K562 (cell line): Measurements from ENCODE around the gene SH2D7. TPM values are rescaled to one million over a fixed set of nuclear protein-coding genes. Genes with fewer than 3 reads are reported as not detected.

Experiments
- ATAC-seq: fragments of 200-7000 bp; cut with Tn5 transposase; 3 replicates; pipeline ENCODE4 v1.9.1; 2020; ENCODE audit warnings: moderate library complexity
- Bru-seq: library from RNA; stranded (reverse); fragments of 400-500 nt; gene quantifications from one replicate; lab custom pipeline; 2021; lab: Mats Ljungman, UMichigan
- BruChase-seq, 2 experiments: library from RNA; stranded (reverse); fragments of 400-500 nt; gene quantifications; one replicate each; lab custom pipeline; 2021; lab: Mats Ljungman, UMichigan
- BruUV-seq: library from RNA; stranded (reverse); fragments of 400-500 nt; replicated peaks from 2 replicates; lab custom pipeline; 2021; lab: Mats Ljungman, UMichigan
- CTCF ChIA-PET: fragments of 300-600 bp; formaldehyde crosslinking; extraction: SDS; loops from one replicate; lab custom pipeline; 2021; ENCODE audit warnings: low intra/inter-chr PET ratio; lab: Yijun Ruan, JAX
- POLR2A ChIA-PET: fragments of 300-600, 350-650 bp; sonication (Branson Sonifier 250); formaldehyde crosslinking; extraction: SDS; loops from one replicate; lab custom pipeline; 2021; ENCODE audit warnings: antibody characterized with exemption, inconsistent platforms; lab: Yijun Ruan, JAX
- DNase-seq, 4 experiments: peaks; one replicate each; pipeline versions ENCODE4 v3.0.0 to v3.0.0-alpha.2; 2011 to 2018; ENCODE audit warnings: low spot score in 3 of 4, mixed read lengths in 3 of 4; ENCODE audit errors: extremely low read depth in 1 of 4
- FAIRE-seq: peaks from 2 replicates; lab custom pipeline; 2011; peaks lifted over from hg19 to GRCh38; lab: Jason Lieb, UNC
- H2AFZ ChIP-seq: 2 replicates; pipeline ENCODE4 v1.6.0; 2011; ENCODE audit warnings: low read depth, low read length, control low read depth, inconsistent platforms
- H3K27ac ChIP-seq: fragments of 200-600 bp; 3 replicates; pipeline ENCODE4 v1.8.0; 2011; ENCODE audit warnings: low read depth, mild to moderate bottlenecking, control low read depth, inconsistent platforms, low read length, moderate library complexity, mixed read lengths; ENCODE audit errors: extremely low read depth
- H3K27me3 ChIP-seq, 2 experiments: fragments of 300-600 bp in 1 of 2; 2 replicates in 1 of 2; 3 replicates in 1 of 2; pipeline versions ENCODE4 v1.6.0 to v1.8.0; 2011; ENCODE audit warnings: inconsistent platforms in 2 of 2, low read length in 2 of 2, mild to moderate bottlenecking in 1 of 2, mixed read lengths in 1 of 2, moderate library complexity in 1 of 2; ENCODE audit not compliant: control insufficient read depth in 2 of 2, insufficient read depth in 2 of 2
- H3K36me3 ChIP-seq: fragments of 300-600 bp; 3 replicates; pipeline ENCODE4 v1.8.0; 2011; ENCODE audit warnings: mild to moderate bottlenecking, low read length, inconsistent platforms; ENCODE audit not compliant: control insufficient read depth, insufficient read depth
- H3K4me1 ChIP-seq, 2 experiments: fragments of 200-600 bp in 1 of 2; replicated peaks in 1 of 2; 2 replicates in 1 of 2; 3 replicates in 1 of 2; pipeline versions ENCODE4 v1.5.1 to v1.8.0; 2011; ENCODE audit warnings: inconsistent platforms in 2 of 2, low read length in 2 of 2, mild to moderate bottlenecking in 1 of 2, mixed read lengths in 1 of 2, moderate library complexity in 1 of 2; ENCODE audit not compliant: control insufficient read depth in 2 of 2, insufficient read depth in 2 of 2
- H3K4me2 ChIP-seq: 2 replicates; pipeline ENCODE4 v1.6.1; 2011; ENCODE audit warnings: low read length, control low read depth, inconsistent platforms, mixed read lengths; ENCODE audit not compliant: insufficient read depth
- H3K4me3 ChIP-seq: fragments of 200-600 bp; sonication (generic), shearing (Covaris generic); 2 replicates; pipeline ENCODE4 v1.5.1; 2016; ENCODE audit warnings: control low read depth, inconsistent platforms
- H3K79me2 ChIP-seq: fragments of 200-600 bp; 3 replicates; pipeline ENCODE4 v1.8.0; 2011; ENCODE audit warnings: low read length, inconsistent platforms; ENCODE audit not compliant: control insufficient read depth, insufficient read depth
- H3K9ac ChIP-seq, 2 experiments: 2 replicates each; pipeline versions ENCODE4 v1.6.0 to v1.6.1; 2011; ENCODE audit warnings: low read depth in 2 of 2, low read length in 2 of 2, control low read depth in 1 of 2, inconsistent platforms in 1 of 2, mild to moderate bottlenecking in 1 of 2, mixed read lengths in 1 of 2; ENCODE audit not compliant: insufficient read depth in 1 of 2
- H3K9me1 ChIP-seq: one replicate; pipeline ENCODE4 v1.6.0; 2011; ENCODE audit warnings: inconsistent platforms, mild to moderate bottlenecking, low read length, moderate library complexity; ENCODE audit not compliant: control insufficient read depth, insufficient read depth
- H3K9me3 ChIP-seq: replicated peaks from 2 replicates; pipeline ENCODE4 v1.5.1; 2011; ENCODE audit warnings: low read depth, low read length, inconsistent platforms; ENCODE audit not compliant: control insufficient read depth, insufficient read depth
- H4K20me1 ChIP-seq: replicated peaks from 2 replicates; pipeline ENCODE4 v1.6.1; 2011; ENCODE audit warnings: low read length, inconsistent platforms, mixed read lengths; ENCODE audit not compliant: control insufficient read depth, insufficient read depth
- CHCHD3 ChIP-seq: fragments of 250-450 bp; sonication (Bioruptor Pico); IDR thresholded peaks from 2 replicates; pipeline ENCODE4 v2.1.2; 2022; ENCODE audit warnings: mild to moderate bottlenecking
- NEUROD1 ChIP-seq: fragments of 150-350 bp; IDR thresholded peaks from 2 replicates; pipeline ENCODE4 v1.6.1; 2014; ENCODE audit warnings: borderline replicate concordance, low read length, low read depth; ENCODE audit not compliant: partially characterized antibody
- PURB ChIP-seq: sonication (generic); formaldehyde crosslinking; IDR thresholded peaks from 2 replicates; pipeline ENCODE4 v1.9.0; 2021; ENCODE audit warnings: low read depth, mild to moderate bottlenecking, missing genetic modification reagents
- ZNF431 ChIP-seq: sonication (generic); formaldehyde crosslinking; IDR thresholded peaks from 2 replicates; pipeline ENCODE4 v1.8.0; 2022; ENCODE audit warnings: mild to moderate bottlenecking, missing genetic modification reagents
- ZNF76 ChIP-seq: fragments of 250-450 bp; sonication (Bioruptor Pico); IDR thresholded peaks from 2 replicates; pipeline ENCODE4 v1.4.0; 2020; ENCODE audit warnings: mild to moderate bottlenecking, moderate library complexity, borderline replicate concordance
- WGBS: fragments of 100-300 bp; shearing (Covaris generic); methylation state at CpG from one replicate; pipeline ENCODE4 v1.1.6; 2016; ENCODE audit warnings: low coverage, mixed read lengths; ENCODE audit not compliant: insufficient coverage; ENCODE audit errors: missing lambda C conversion rate; 5-methylcytosine and 5-hydroxymethylcytosine counted together
- in situ Hi-C: fragments of 300-500 bp; cut with MboI; formaldehyde crosslinking; loops from 4 replicates; pipeline ENCODE4 v1.15.0; 2018; ENCODE audit warnings: inconsistent platforms, mixed read lengths
- intact Hi-C: fragments of 100-400 bp; cut with micrococcal nuclease; formaldehyde crosslinking; loops from 2 replicates; pipeline ENCODE4 v1.14.2; 2022
- long read RNA-seq, 3 experiments: library from polyadenylated mRNA in 2 of 3; library from RNA in 1 of 3; unstranded in 2 of 3; stranded (forward) in 1 of 3; transcript quantifications; one replicate each; pipeline ENCODE4 v2.0.0, GENCODE V29; 2019 to 2022
- polyA minus RNA-seq, 3 experiments: library from RNA; depleted of rRNA, polyadenylated mRNA; stranded (reverse); fragments of >200 nt; gene quantifications; 2 replicates each; pipeline ENCODE4 v1.2.3, GENCODE V29; 2011
- polyA plus RNA-seq, 8 experiments: library from polyadenylated mRNA; depleted of rRNA in 4 of 8; stranded (reverse) in 5 of 8; unstranded in 3 of 8; fragments of >200 nt; fragmentation: Nextera tagmentation in 2 of 8; fragmentation: Illumina TruSeq in 1 of 8; extraction: Ambion mirVana in 2 of 8; extraction: Trizol in 1 of 8; gene quantifications; 2 replicates each; pipeline versions ENCODE4 v1.2.1 to v1.2.3, GENCODE V29; 2011 to 2014; ENCODE audit warnings: inconsistent platforms in 1 of 8, missing spikeins in 1 of 8
- total RNA-seq, 7 experiments: library from RNA; depleted of rRNA in 6 of 7; stranded (reverse); fragments of >200 nt in 6 of 7; fragmentation: Illumina TruSeq in 2 of 7; extraction: Trizol in 2 of 7; gene quantifications; 2 replicates each; pipeline versions ENCODE4 v1.2.1 to v1.2.3, GENCODE V29; 2011 to 2021; ENCODE audit warnings: low replicate concordance in 1 of 7

The SH2D7 gene
- not detected in 2 replicates for total RNA-seq (2011; cell fraction: chromatin; rRNA removed; ENCODE audit: low replicate concordance)
- total RNA-seq (2011; cell fraction: nucleolus; rRNA removed): not detected in 2 replicates
- not detected in 2 replicates for total RNA-seq (2011; cell fraction: nucleoplasm; rRNA removed)
- not detected in 2 replicates for total RNA-seq (2014; rRNA removed)
- not detected in 2 replicates for total RNA-seq (2014; rRNA removed; fragmentation: Illumina TruSeq; extraction: Trizol)
- total RNA-seq (2015; rRNA removed; fragmentation: Illumina TruSeq; extraction: Trizol): not detected in 2 replicates
- total RNA-seq (2021): not detected in 2 replicates
- polyA plus RNA-seq (2011; rRNA removed): not detected in 2 replicates
- polyA plus RNA-seq (2011; cell fraction: cytosol; rRNA removed): not detected in 2 replicates
- polyA plus RNA-seq (2011; cell fraction: nucleus; rRNA removed): not detected in 2 replicates
- 0.10 and 0.19 TPM in 2 replicates for polyA plus RNA-seq (2012)
- not detected in 2 replicates for polyA plus RNA-seq (2014; fragmentation: Illumina TruSeq; extraction: Trizol)
- not detected for polyA plus RNA-seq (2014; fragmentation: Nextera tagmentation; extraction: Ambion mirVana)
- polyA plus RNA-seq (2014; rRNA removed): not detected in 2 replicates
- not detected in 2 replicates for polyA minus RNA-seq (2011; rRNA and poly(A)+ RNA removed)
- not detected in 2 replicates for polyA minus RNA-seq (2011; cell fraction: cytosol; rRNA and poly(A)+ RNA removed)
- polyA minus RNA-seq (2011; cell fraction: nucleus; rRNA and poly(A)+ RNA removed): not detected in 2 replicates
- percentile 7 among the genes with signal in this experiment for Bru-seq, nascent RNA
- not detected for BruChase-seq, experiment 1, labeled RNA remaining after a 2-hour chase
- BruChase-seq, experiment 2, labeled RNA remaining after a 6-hour chase: not detected
- long read RNA-seq, experiment 1: 0 reads
- long read RNA-seq, experiment 2: 0 reads
- long read RNA-seq, experiment 3: 0 reads

- Histone ChIP-seq H3K9ac (peak within 1 kb of the TSS in 1 of 2 experiments; percentile 61; a peak in 2 of 4 replicates), H3K9me1 (no peaks in the 10 kb centered on the region), H3K79me2 (no peaks in the 10 kb centered on the region), H3K4me2 (no peak within 1 kb of the TSS), H3K27me3 (peaks cover 8 to 38% of the 10 kb centered on the region in 2 experiments), H2AFZ (no peak within 1 kb of the TSS), H3K36me3 (no peaks in the 10 kb centered on the region), H4K20me1 (0 out of 2 replicates have a peak, but pooled peaks cover 7% of the 10 kb centered on the region), H3K4me3 (no peak within 1 kb of the TSS), H3K27ac (no peak within 1 kb of the TSS), H3K9me3 (no peaks in the 10 kb centered on the region), H3K4me1 (peaks cover 0 to 2% of the 10 kb centered on the region in 2 experiments; a peak in 1 of 5 replicates)
- no peak for ATAC-seq
- 3% methylated on average over 11 of the region's 11 CpGs for WGBS
- no peak for TF ChIP-seq ZNF431 (CRISPR knock-in tag)
- no peak for TF ChIP-seq PURB (CRISPR knock-in tag)
- no peak for TF ChIP-seq ZNF76 (CRISPR knock-in tag)
- no peak for TF ChIP-seq NEUROD1
- no peak for TF ChIP-seq CHCHD3 (CRISPR knock-in tag)
- ChIA-PET POLR2A (interaction anchor here (0.5 to 0.7 kb wide), 2 partner anchors 21 to 383 kb away, joined by 3 read pairs; no protein-coding TSS in a partner anchor), CTCF (no interaction called here)
- intact Hi-C loops (no loop called here), in situ Hi-C loops (no loop called here)
- no peak for DNase-seq
- no TSS peak for BruUV-seq
- FAIRE-seq: no peak
Measured at GRCh38 chr15:78092261-78093041, at the start of gene SH2D7. Gene SH2D7, plus strand, starts transcription at chr15:78092561. Its CDS starts 24 bp downstream, at chr15:78092585.
